Calu3 (cell line): ENCODE measurements around the gene NLRP4. TPM values are rescaled to one million over a fixed set of nuclear protein-coding genes. Genes with fewer than 3 reads are reported as not detected.
"Not testable (repeated sequence)": the region's sequence is repeated elsewhere in the genome, so short reads cannot be mapped to it uniquely, and the experiment has no call there.

Experiments
- BruUV-seq: library from RNA; stranded (reverse); fragments of 400-500 nt; replicated peaks from 2 replicates; lab custom pipeline; 2021; lab: Mats Ljungman, UMichigan
- CTCF ChIA-PET: fragments of 300-600 bp; sonication (Branson Sonifier 250); formaldehyde crosslinking; loops from one replicate; lab custom pipeline; 2022; ENCODE audit warnings: antibody characterized with exemption; lab: Charles Lee
- DNase-seq: peaks from one replicate; pipeline ENCODE4 v3.0.0; 2022
- H3K27ac Mint-ChIP-seq: one replicate; pipeline ENCODE4 v1.8.0; 2022; ENCODE audit warnings: mixed read lengths; ENCODE audit not compliant: unreplicated experiment
- H3K27me3 Mint-ChIP-seq: one replicate; pipeline ENCODE4 v1.8.0; 2022; ENCODE audit warnings: mixed read lengths; ENCODE audit not compliant: unreplicated experiment
- H3K36me3 Mint-ChIP-seq: one replicate; pipeline ENCODE4 v1.8.0; 2022; ENCODE audit warnings: mild to moderate bottlenecking, moderate library complexity, mixed read lengths; ENCODE audit not compliant: insufficient read depth, unreplicated experiment
- H3K4me1 Mint-ChIP-seq: one replicate; pipeline ENCODE4 v1.8.0; 2022; ENCODE audit warnings: mild to moderate bottlenecking, low read depth, mixed read lengths; ENCODE audit not compliant: unreplicated experiment
- H3K4me3 Mint-ChIP-seq: one replicate; pipeline ENCODE4 v1.8.0; 2022; ENCODE audit warnings: mild to moderate bottlenecking, low read depth, moderate library complexity, mixed read lengths; ENCODE audit not compliant: unreplicated experiment
- H3K9me3 Mint-ChIP-seq: one replicate; pipeline ENCODE4 v1.8.0; 2022; ENCODE audit warnings: low read depth, mixed read lengths; ENCODE audit not compliant: unreplicated experiment
- intact Hi-C: fragments of 100-400 bp; cut with micrococcal nuclease; formaldehyde crosslinking; loops from one replicate; pipeline ENCODE4 v1.10.0; 2022; ENCODE audit not compliant: unreplicated experiment
- total RNA-seq: library from RNA; stranded (reverse); gene quantifications from 2 replicates; pipeline ENCODE4 v1.2.3, GENCODE V29; 2022
- TF ChIP-seq, protein P1 (sequence below): fragments of 200-600 bp; IDR thresholded peaks from one replicate; pipeline ENCODE4 v1.8.0; 2022; ENCODE audit warnings: antibody characterized with exemption; ENCODE audit not compliant: unreplicated experiment

The NLRP4 gene
- total RNA-seq, 1 experiment from 2014 or later: not detected

DNA sequence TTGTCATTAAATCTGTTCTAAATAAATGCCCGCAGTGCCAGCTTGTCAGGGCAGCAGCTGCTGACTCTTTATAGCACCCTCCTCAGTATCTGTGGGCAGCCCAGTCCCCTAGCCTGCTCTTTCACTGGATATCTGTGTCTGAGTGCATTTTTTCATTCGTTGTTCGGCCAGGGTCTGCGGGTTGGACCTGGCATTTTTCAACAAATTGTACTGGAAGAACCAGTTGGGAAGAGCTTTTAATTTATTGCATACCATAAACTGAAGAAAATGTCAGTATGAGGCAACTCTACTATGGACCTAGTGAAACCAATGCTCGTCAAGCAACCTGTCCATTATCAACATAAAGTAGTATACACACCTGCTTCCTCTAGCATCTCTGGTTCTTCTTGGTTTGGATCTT lies 87.2 kb downstream of the NLRP4 start:
- H3K27me3 Mint-ChIP-seq: no peaks in the 10 kb centered on the region
- CTCF ChIA-PET: interaction anchor here (0.7 kb wide), 1 partner anchor 198 kb away, joined by 3 read pairs; no protein-coding TSS in a partner anchor
- no peaks in the 10 kb centered on the region for H3K4me1 Mint-ChIP-seq
- H3K36me3 Mint-ChIP-seq: no peaks in the 10 kb centered on the region
- TF ChIP-seq, protein P1, sequence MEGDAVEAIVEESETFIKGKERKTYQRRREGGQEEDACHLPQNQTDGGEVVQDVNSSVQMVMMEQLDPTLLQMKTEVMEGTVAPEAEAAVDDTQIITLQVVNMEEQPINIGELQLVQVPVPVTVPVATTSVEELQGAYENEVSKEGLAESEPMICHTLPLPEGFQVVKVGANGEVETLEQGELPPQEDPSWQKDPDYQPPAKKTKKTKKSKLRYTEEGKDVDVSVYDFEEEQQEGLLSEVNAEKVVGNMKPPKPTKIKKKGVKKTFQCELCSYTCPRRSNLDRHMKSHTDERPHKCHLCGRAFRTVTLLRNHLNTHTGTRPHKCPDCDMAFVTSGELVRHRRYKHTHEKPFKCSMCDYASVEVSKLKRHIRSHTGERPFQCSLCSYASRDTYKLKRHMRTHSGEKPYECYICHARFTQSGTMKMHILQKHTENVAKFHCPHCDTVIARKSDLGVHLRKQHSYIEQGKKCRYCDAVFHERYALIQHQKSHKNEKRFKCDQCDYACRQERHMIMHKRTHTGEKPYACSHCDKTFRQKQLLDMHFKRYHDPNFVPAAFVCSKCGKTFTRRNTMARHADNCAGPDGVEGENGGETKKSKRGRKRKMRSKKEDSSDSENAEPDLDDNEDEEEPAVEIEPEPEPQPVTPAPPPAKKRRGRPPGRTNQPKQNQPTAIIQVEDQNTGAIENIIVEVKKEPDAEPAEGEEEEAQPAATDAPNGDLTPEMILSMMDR: no peak
- no peak for DNase-seq
- peaks cover 8% of the 10 kb centered on the region for H3K9me3 Mint-ChIP-seq
- H3K4me3 Mint-ChIP-seq: no peak overlapping the region
- no TSS peak for BruUV-seq
- intact Hi-C loops: no loop called here
- H3K27ac Mint-ChIP-seq: no peak overlapping the region

DNA sequence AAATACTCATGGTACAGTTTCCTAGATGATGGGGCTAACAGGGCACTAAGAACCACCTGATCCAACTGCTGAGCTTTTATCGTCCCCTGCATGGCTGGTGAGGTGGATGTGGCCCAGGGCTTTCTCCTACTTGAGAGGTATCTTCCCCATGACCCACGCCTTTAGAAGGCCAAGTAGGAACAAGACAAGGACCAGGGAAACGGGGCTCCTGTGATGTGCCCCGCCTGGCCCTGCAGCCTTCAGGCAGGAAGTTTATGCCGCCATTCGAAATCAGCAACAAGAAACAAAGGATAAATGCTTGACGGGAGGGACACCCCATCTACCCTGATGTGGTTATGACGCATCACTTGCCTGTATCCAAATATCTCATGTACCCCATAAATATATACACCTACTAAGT lies 91.7 kb downstream of the NLRP4 start:
- H3K4me1 Mint-ChIP-seq: no peaks in the 10 kb centered on the region
- peaks cover 8% of the 10 kb centered on the region for H3K9me3 Mint-ChIP-seq
- H3K36me3 Mint-ChIP-seq: no peaks in the 10 kb centered on the region
- H3K4me3 Mint-ChIP-seq: no peak overlapping the region
- no peak for DNase-seq
- no TSS peak for BruUV-seq
- intact Hi-C loops: no loop called here
- TF ChIP-seq, protein P1: no peak
- H3K27me3 Mint-ChIP-seq: no peaks in the 10 kb centered on the region
- H3K27ac Mint-ChIP-seq: no peak overlapping the region
- CTCF ChIA-PET: no interaction called here

DNA sequence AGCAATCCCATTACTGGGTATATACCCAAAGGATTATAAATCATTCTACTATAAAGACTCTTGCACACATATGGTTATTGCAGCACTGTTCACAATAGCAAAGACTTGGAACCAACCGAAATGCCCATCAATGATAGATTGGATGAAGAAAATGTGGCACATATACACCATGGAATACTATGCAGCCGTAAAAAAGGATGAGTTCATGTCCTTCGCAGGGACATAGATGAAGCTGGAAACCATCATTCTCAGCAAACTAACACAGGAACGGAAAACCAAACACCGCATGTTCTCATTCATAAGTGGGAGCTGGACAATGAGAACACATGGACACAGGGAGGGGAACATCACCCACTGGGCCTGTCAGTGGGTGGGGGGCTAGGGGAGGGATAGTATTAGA lies 92.9 kb downstream of the NLRP4 start:
- H3K36me3 Mint-ChIP-seq, H3K4me3 Mint-ChIP-seq, H3K27me3 Mint-ChIP-seq, H3K4me1 Mint-ChIP-seq, CTCF ChIA-PET, intact Hi-C loops, DNase-seq, H3K27ac Mint-ChIP-seq, BruUV-seq: not testable (repeated sequence)
- H3K9me3 Mint-ChIP-seq: peaks cover 12% of the 10 kb centered on the region

DNA sequence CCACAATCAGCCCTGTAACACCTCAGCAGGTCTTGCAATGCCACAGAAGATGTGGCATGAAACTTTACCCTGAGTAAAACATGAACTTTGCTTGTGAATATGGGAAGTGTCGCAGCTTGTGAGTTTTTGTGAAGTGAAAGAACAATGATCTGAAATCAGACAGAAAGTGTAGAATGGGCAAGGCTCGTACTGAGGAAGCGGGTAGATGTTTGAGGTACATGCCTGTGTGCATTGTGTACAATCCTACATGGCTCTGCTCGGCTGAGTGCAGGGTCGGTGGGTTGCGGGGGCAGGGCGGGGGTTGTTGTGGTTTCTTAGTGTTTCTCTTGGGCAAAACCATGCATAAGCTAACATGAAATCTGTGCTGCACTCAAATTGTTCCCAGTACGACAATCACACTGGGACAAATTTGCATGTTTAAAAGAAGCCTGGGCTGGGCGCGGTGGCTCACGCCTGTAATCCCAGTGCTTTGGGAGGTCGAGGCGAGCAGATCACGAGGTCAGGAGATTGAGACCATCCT lies 94.7 kb downstream of the NLRP4 start:
- CTCF ChIA-PET: interaction anchor here (0.6 kb wide), 1 partner anchor 113 kb away, joined by 8 read pairs; no protein-coding TSS in a partner anchor
- Mint-ChIP-seq H3K9me3 (peaks cover 16% of the 10 kb centered on the region), H3K4me3 (no peak overlapping the region), H3K27me3 (no peaks in the 10 kb centered on the region), H3K4me1 (no peaks in the 10 kb centered on the region), H3K36me3 (no peaks in the 10 kb centered on the region), H3K27ac (no peak overlapping the region)
- DNase-seq: no peak
- BruUV-seq: no TSS peak
- TF ChIP-seq, protein P1: no peak
- intact Hi-C loops: no loop called here

Other genes with a start within 250 kb of the NLRP4 start
- gene FIZ1, start 237.0 kb upstream of the NLRP4 start, total RNA-seq: 18.6 and 23.0 TPM in 2 replicates
- 18.5 and 21.8 TPM in 2 replicates for gene ZNF524, start 236.3 kb upstream of the NLRP4 start, total RNA-seq
- gene ZNF865, start 230.9 kb upstream of the NLRP4 start, total RNA-seq: 29.6 and 30.9 TPM in 2 replicates
- 6.0 and 7.1 TPM in 2 replicates for gene ZNF784, start 212.0 kb upstream of the NLRP4 start, total RNA-seq
- gene ZNF580, start 195.5 kb upstream of the NLRP4 start, total RNA-seq: 35.6 TPM in 2 replicates
- gene ZNF581, start 192.9 kb upstream of the NLRP4 start, total RNA-seq: 33.0 and 33.1 TPM in 2 replicates
- gene CCDC106, start 188.3 kb upstream of the NLRP4 start, total RNA-seq: 12.7 and 18.3 TPM in 2 replicates
- 286 and 309 TPM in 2 replicates for gene U2AF2, start 181.5 kb upstream of the NLRP4 start, total RNA-seq
- gene EPN1, start 161.3 kb upstream of the NLRP4 start, total RNA-seq: 162 and 180 TPM in 2 replicates
- gene NLRP9, start 98.1 kb upstream of the NLRP4 start, total RNA-seq: not detected in 2 replicates
- gene RFPL4A, start 77.4 kb upstream of the NLRP4 start, total RNA-seq: not detected in 2 replicates
- gene RFPL4AL1, start 67.4 kb upstream of the NLRP4 start, total RNA-seq: not detected in 2 replicates
- gene NLRP11, start 4.5 kb upstream of the NLRP4 start, total RNA-seq: 0.22 TPM in 1 of 2 replicates, not detected in the other
- gene NLRP13, start 95.8 kb downstream of the NLRP4 start, total RNA-seq: not detected in 2 replicates
- not detected in 2 replicates for gene NLRP8, start 111.3 kb downstream of the NLRP4 start, total RNA-seq
- not detected in 2 replicates for gene NLRP5, start 150.2 kb downstream of the NLRP4 start, total RNA-seq